ENCODE data around the gene ESR1. TPM values are rescaled to one million over a fixed set of nuclear protein-coding genes. Genes with fewer than 3 reads are reported as not detected.
"Not testable (repeated sequence)": the region's sequence is repeated elsewhere in the genome, so short reads cannot be mapped to it uniquely, and the experiment has no call there.

ESR1 gene
- total and polyA plus RNA-seq, 4 experiments from 2014 or later: 0.67 to 6.8 (median 2.4) TPM

- CTCF ChIA-PET (ENCODE audit: partially characterized antibody): no interaction called here
- H3K27me3 ChIP-seq (ENCODE audit: insufficient read depth, low read length): no peaks in the 10 kb centered on the region
- POLR2A ChIA-PET (ENCODE audit: partially characterized antibody): no interaction called here
Measured at GRCh38 chr6:151974061-151974617, 166.7 kb downstream of the ESR1 start.

GRCh38 chr6:151975795-151976194 is 168.3 kb downstream of the ESR1 start:
- H3K27ac ChIP-seq (ENCODE audit: low read depth, low read length): no peak overlapping the region
- H3K9me3 ChIP-seq (ENCODE audit: control insufficient read depth in 1 of 2, low read length in 2 of 2): no peaks in the 10 kb centered on the region
- no peaks in the 10 kb centered on the region for H3K36me3 ChIP-seq (ENCODE audit: insufficient read depth, low read length)
- CTCF ChIA-PET (ENCODE audit: partially characterized antibody): no interaction called here
- DNase-seq: no peak
- POLR2A ChIA-PET (ENCODE audit: partially characterized antibody): no interaction called here
- H3K4me1 ChIP-seq (ENCODE audit: insufficient read depth, low read length): no peaks in the 10 kb centered on the region
- H3K4me1 Mint-ChIP-seq: no peaks in the 10 kb centered on the region
- intact Hi-C loops (cut with micrococcal nuclease): no loop called here
- no peak overlapping the region for H3K4me3 ChIP-seq (ENCODE audit: low read length in 2 of 2)
- H3K27me3 Mint-ChIP-seq: no peaks in the 10 kb centered on the region
- H3K9me3 Mint-ChIP-seq: no peaks in the 10 kb centered on the region
- no peaks in the 10 kb centered on the region for H3K27me3 ChIP-seq (ENCODE audit: insufficient read depth, low read length)
- no peak overlapping the region for H3K4me3 Mint-ChIP-seq
- peaks cover 0 to 1% of the 10 kb centered on the region in 2 donors for H3K36me3 Mint-ChIP-seq
- H3K27ac Mint-ChIP-seq: no peak overlapping the region

More at GRCh38 chr6:151974061-151974617, 166.7 kb downstream of the ESR1 start:
- intact Hi-C loops (cut with micrococcal nuclease): no loop called here
- no peak for DNase-seq
- Mint-ChIP-seq H3K27me3 (peaks cover 0 to 1% of the 10 kb centered on the region in 2 donors), H3K9me3 (peaks cover 0 to 6% (median 0%) of the 10 kb centered on the region in 8 donors), H3K4me1 (no peaks in the 10 kb centered on the region), H3K36me3 (peaks cover 0 to 6% of the 10 kb centered on the region in 2 donors), H3K4me3 (no peak overlapping the region), H3K27ac (no peak overlapping the region)
- Histone ChIP-seq H3K4me3 (ENCODE audit: low read length in 2 of 2) (no peak overlapping the region), H3K9me3 (ENCODE audit: control insufficient read depth in 1 of 2, low read length in 2 of 2) (no peaks in the 10 kb centered on the region), H3K4me1 (ENCODE audit: insufficient read depth, low read length) (no peaks in the 10 kb centered on the region), H3K27ac (ENCODE audit: low read depth, low read length) (no peak overlapping the region), H3K36me3 (ENCODE audit: insufficient read depth, low read length) (no peaks in the 10 kb centered on the region)

DNA sequence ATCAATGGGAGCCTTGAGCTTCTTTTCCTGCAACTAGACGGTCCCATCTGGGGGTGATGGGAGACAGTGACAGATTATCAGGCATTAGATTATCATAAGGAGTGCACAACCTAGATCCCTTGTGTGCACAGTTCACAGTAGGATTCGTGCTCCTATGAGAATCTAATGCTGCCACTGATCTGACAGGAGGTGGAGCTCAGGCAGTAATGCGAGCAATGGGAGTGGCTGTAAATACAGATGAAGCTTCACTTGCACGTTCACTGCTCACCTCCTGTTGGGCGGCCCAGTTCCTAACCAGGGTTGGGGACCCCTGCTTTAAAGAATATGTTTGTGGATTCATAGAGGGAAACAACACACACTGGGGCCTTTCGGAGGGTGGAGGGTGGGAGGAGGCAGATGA is 180.7 kb downstream of the ESR1 start:
- H3K9me3 ChIP-seq (ENCODE audit: control insufficient read depth in 1 of 2, low read length in 2 of 2); H3K27me3 ChIP-seq (ENCODE audit: insufficient read depth, low read length); H3K36me3 Mint-ChIP-seq; H3K27ac Mint-ChIP-seq; H3K4me1 ChIP-seq (ENCODE audit: insufficient read depth, low read length); H3K4me1 Mint-ChIP-seq; H3K36me3 ChIP-seq (ENCODE audit: insufficient read depth, low read length); H3K27me3 Mint-ChIP-seq; H3K4me3 Mint-ChIP-seq; H3K4me3 ChIP-seq (ENCODE audit: low read length in 2 of 2); DNase-seq; CTCF ChIA-PET (ENCODE audit: partially characterized antibody); H3K27ac ChIP-seq (ENCODE audit: low read depth, low read length); intact Hi-C loops (cut with micrococcal nuclease); POLR2A ChIA-PET (ENCODE audit: partially characterized antibody); H3K9me3 Mint-ChIP-seq: not testable (repeated sequence)

- H3K4me1 Mint-ChIP-seq: no peaks in the 10 kb centered on the region
- ChIA-PET CTCF (ENCODE audit: partially characterized antibody) (no interaction called here), POLR2A (ENCODE audit: partially characterized antibody) (no interaction called here)
- DNase-seq: no peak
- Histone ChIP-seq H3K4me3 (ENCODE audit: low read length in 2 of 2) (no peak overlapping the region), H3K9me3 (ENCODE audit: control insufficient read depth in 1 of 2, low read length in 2 of 2) (no peaks in the 10 kb centered on the region), H3K27me3 (ENCODE audit: insufficient read depth, low read length) (no peaks in the 10 kb centered on the region), H3K4me1 (ENCODE audit: insufficient read depth, low read length) (no peaks in the 10 kb centered on the region), H3K36me3 (ENCODE audit: insufficient read depth, low read length) (no peaks in the 10 kb centered on the region), H3K27ac (ENCODE audit: low read depth, low read length) (no peak overlapping the region)
- H3K27ac Mint-ChIP-seq: no peak overlapping the region
- no peak overlapping the region for H3K4me3 Mint-ChIP-seq
- no peaks in the 10 kb centered on the region for H3K36me3 Mint-ChIP-seq
- intact Hi-C loops (cut with micrococcal nuclease): no loop called here
- H3K27me3 Mint-ChIP-seq: peaks cover 0 to 2% of the 10 kb centered on the region in 2 donors
- H3K9me3 Mint-ChIP-seq: peaks cover 0 to 4% (median 0%) of the 10 kb centered on the region in 8 donors
Measured at GRCh38 chr6:151992091-151992490, 184.6 kb downstream of the ESR1 start.

DNA sequence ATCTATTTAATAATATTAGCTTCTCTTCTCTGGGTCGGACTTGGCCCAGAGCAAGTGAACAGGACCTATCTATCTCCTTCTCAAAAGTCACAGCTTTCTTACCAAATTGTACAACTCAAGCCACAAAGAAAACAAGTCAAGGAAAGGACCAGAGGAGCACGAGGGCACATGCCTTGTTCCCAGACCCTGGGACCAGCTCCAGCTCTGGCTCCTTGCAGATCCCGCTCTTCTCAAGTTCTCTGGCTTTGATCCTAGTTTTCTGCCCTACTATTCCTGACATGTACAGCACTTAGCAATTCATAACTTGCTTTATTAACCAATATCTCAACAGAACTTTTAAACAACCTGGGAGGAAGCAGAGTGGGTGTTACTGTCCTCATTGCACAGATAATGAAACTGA is 185.9 kb downstream of the ESR1 start:
- Histone ChIP-seq H3K4me3 (ENCODE audit: low read length in 2 of 2) (no peak overlapping the region), H3K4me1 (ENCODE audit: insufficient read depth, low read length) (no peaks in the 10 kb centered on the region), H3K36me3 (ENCODE audit: insufficient read depth, low read length) (no peaks in the 10 kb centered on the region), H3K27me3 (ENCODE audit: insufficient read depth, low read length) (no peaks in the 10 kb centered on the region), H3K9me3 (ENCODE audit: control insufficient read depth in 1 of 2, low read length in 2 of 2) (no peaks in the 10 kb centered on the region), H3K27ac (ENCODE audit: low read depth, low read length) (no peak overlapping the region)
- CTCF ChIA-PET (ENCODE audit: partially characterized antibody): no interaction called here
- Mint-ChIP-seq H3K9me3 (peaks cover 0 to 4% (median 0%) of the 10 kb centered on the region in 8 donors), H3K27ac (no peak overlapping the region), H3K36me3 (no peaks in the 10 kb centered on the region), H3K4me1 (no peaks in the 10 kb centered on the region), H3K27me3 (peaks cover 0 to 2% of the 10 kb centered on the region in 2 donors), H3K4me3 (no peak overlapping the region)
- POLR2A ChIA-PET (ENCODE audit: partially characterized antibody): no interaction called here
- intact Hi-C loops (cut with micrococcal nuclease): no loop called here
- no peak for DNase-seq

DNA sequence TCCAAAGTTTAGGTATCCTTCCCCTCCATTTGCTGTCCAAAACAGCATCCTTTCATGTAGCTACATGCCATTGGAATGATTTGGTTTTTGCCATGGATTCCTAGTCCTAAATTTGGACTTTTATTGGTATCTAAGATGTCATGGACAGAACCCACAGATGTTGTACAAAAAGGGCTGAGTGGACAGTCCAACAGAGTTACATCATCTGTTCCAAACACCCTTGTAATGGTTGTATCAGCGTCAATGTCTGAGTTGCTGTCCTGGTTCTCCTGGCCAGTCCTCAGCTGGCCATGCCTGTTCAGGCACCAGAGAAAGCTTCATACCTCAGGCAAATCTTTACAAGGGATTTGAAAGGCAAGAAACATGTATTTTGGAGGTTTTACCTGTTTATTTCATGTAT is 191.3 kb downstream of the ESR1 start:
- Histone ChIP-seq H3K27me3 (ENCODE audit: insufficient read depth, low read length) (no peaks in the 10 kb centered on the region), H3K9me3 (ENCODE audit: control insufficient read depth in 1 of 2, low read length in 2 of 2) (no peaks in the 10 kb centered on the region), H3K4me1 (ENCODE audit: insufficient read depth, low read length) (no peaks in the 10 kb centered on the region), H3K27ac (ENCODE audit: low read depth, low read length) (no peak overlapping the region), H3K36me3 (ENCODE audit: insufficient read depth, low read length) (no peaks in the 10 kb centered on the region), H3K4me3 (ENCODE audit: low read length in 2 of 2) (no peak overlapping the region)
- Mint-ChIP-seq H3K9me3 (peaks cover 0 to 2% (median 0%) of the 10 kb centered on the region in 8 donors), H3K4me1 (no peaks in the 10 kb centered on the region), H3K27ac (no peak overlapping the region), H3K27me3 (no peaks in the 10 kb centered on the region), H3K36me3 (no peaks in the 10 kb centered on the region), H3K4me3 (no peak overlapping the region)
- DNase-seq: no peak
- POLR2A ChIA-PET (ENCODE audit: partially characterized antibody): no interaction called here
- intact Hi-C loops (cut with micrococcal nuclease): no loop called here
- CTCF ChIA-PET (ENCODE audit: partially characterized antibody): no interaction called here

GRCh38 chr6:151999194-151999593 is 191.7 kb downstream of the ESR1 start:
- H3K36me3 Mint-ChIP-seq: no peaks in the 10 kb centered on the region
- CTCF ChIA-PET (ENCODE audit: partially characterized antibody): no interaction called here
- no peak overlapping the region for H3K27ac Mint-ChIP-seq
- no peak overlapping the region for H3K4me3 ChIP-seq (ENCODE audit: low read length in 2 of 2)
- no peak for DNase-seq
- no peak overlapping the region for H3K27ac ChIP-seq (ENCODE audit: low read depth, low read length)
- no peaks in the 10 kb centered on the region for H3K4me1 ChIP-seq (ENCODE audit: insufficient read depth, low read length)
- POLR2A ChIA-PET (ENCODE audit: partially characterized antibody): no interaction called here
- intact Hi-C loops (cut with micrococcal nuclease): no loop called here
- H3K36me3 ChIP-seq (ENCODE audit: insufficient read depth, low read length): no peaks in the 10 kb centered on the region
- no peaks in the 10 kb centered on the region for H3K27me3 Mint-ChIP-seq
- no peaks in the 10 kb centered on the region for H3K4me1 Mint-ChIP-seq
- H3K9me3 Mint-ChIP-seq: peaks cover 0 to 2% (median 0%) of the 10 kb centered on the region in 8 donors
- no peaks in the 10 kb centered on the region for H3K9me3 ChIP-seq (ENCODE audit: control insufficient read depth in 1 of 2, low read length in 2 of 2)
- no peaks in the 10 kb centered on the region for H3K27me3 ChIP-seq (ENCODE audit: insufficient read depth, low read length)
- H3K4me3 Mint-ChIP-seq: no peak overlapping the region

DNA sequence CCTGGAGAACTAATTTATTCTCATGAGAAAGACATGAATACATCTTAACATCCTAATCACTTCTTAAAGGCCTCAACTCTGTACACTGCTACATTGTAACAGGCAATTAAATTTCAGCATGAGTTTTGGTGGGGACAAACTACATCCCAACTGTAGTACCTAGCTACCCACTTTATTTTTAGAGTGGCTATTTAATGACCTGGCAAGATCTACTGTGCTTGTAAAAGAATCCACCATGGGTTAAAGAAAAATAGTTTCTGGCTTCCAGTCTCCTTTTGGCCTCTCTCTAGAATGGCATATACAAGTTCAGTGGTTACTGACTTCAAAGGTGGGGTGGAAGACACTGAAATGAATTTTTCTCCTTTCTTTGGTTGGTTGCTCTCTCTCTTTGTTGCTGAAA is 193.9 kb downstream of the ESR1 start:
- Mint-ChIP-seq H3K27me3 (no peaks in the 10 kb centered on the region), H3K9me3 (no peaks in the 10 kb centered on the region), H3K27ac (no peak overlapping the region), H3K4me1 (peaks cover 0 to 1% (median 0%) of the 10 kb centered on the region in 4 donors), H3K36me3 (no peaks in the 10 kb centered on the region), H3K4me3 (no peak overlapping the region)
- H3K4me1 ChIP-seq (ENCODE audit: insufficient read depth, low read length): no peaks in the 10 kb centered on the region
- H3K9me3 ChIP-seq (ENCODE audit: control insufficient read depth in 1 of 2, low read length in 2 of 2): no peaks in the 10 kb centered on the region
- no peak overlapping the region for H3K4me3 ChIP-seq (ENCODE audit: low read length in 2 of 2)
- POLR2A ChIA-PET (ENCODE audit: partially characterized antibody): no interaction called here
- no peak for DNase-seq
- H3K27me3 ChIP-seq (ENCODE audit: insufficient read depth, low read length): no peaks in the 10 kb centered on the region
- intact Hi-C loops (cut with micrococcal nuclease): no loop called here
- no peak overlapping the region for H3K27ac ChIP-seq (ENCODE audit: low read depth, low read length)
- CTCF ChIA-PET (ENCODE audit: partially characterized antibody): no interaction called here
- no peaks in the 10 kb centered on the region for H3K36me3 ChIP-seq (ENCODE audit: insufficient read depth, low read length)
